ENCODE measurements around the gene MN1.

Gene MN1

GRCh38 chr22:27827604-27828587, 26.3 kb upstream of the MN1 start:
- no peak for DNase-seq (ENCODE audit: low read depth, low spot score)
- no CpG with 5 or more reads among the region's 23 CpGs for WGBS (ENCODE audit: insufficient coverage, insufficient read length)
- H3K27me3 ChIP-seq (ENCODE audit: control insufficient read depth, insufficient read depth, low read length): no peaks in the 10 kb centered on the region

GRCh38 chr22:27825174-27825573, 23.6 kb upstream of the MN1 start:
- WGBS (ENCODE audit: insufficient coverage, insufficient read length): no CpG with 5 or more reads among the region's 6 CpGs
- no peaks in the 10 kb centered on the region for H3K4me1 ChIP-seq (ENCODE audit: control insufficient read depth, insufficient read depth, low read length)
- no peaks in the 10 kb centered on the region for H3K36me3 ChIP-seq (ENCODE audit: control insufficient read depth, insufficient read depth, low read length)
- DNase-seq (ENCODE audit: low read depth, low spot score): no peak
- H3K27me3 ChIP-seq (ENCODE audit: control insufficient read depth, insufficient read depth, low read length): no peaks in the 10 kb centered on the region
- H3K4me3 ChIP-seq (ENCODE audit: low read length): no peak overlapping the region
- no peaks in the 10 kb centered on the region for H3K9me3 ChIP-seq (ENCODE audit: control insufficient read depth, insufficient read depth, low read length)
- no peak overlapping the region for H3K27ac ChIP-seq (ENCODE audit: low read length)

More at GRCh38 chr22:27827604-27828587, 26.3 kb upstream of the MN1 start:
- no peak overlapping the region for H3K27ac ChIP-seq (ENCODE audit: low read length)
- H3K4me3 ChIP-seq (ENCODE audit: low read length): no peak overlapping the region
- no peaks in the 10 kb centered on the region for H3K36me3 ChIP-seq (ENCODE audit: control insufficient read depth, insufficient read depth, low read length)
- no peaks in the 10 kb centered on the region for H3K9me3 ChIP-seq (ENCODE audit: control insufficient read depth, insufficient read depth, low read length)
- H3K4me1 ChIP-seq (ENCODE audit: control insufficient read depth, insufficient read depth, low read length): no peaks in the 10 kb centered on the region

GRCh38 chr22:27823221-27823620, 21.7 kb upstream of the MN1 start:
- Histone ChIP-seq H3K4me1 (ENCODE audit: control insufficient read depth, insufficient read depth, low read length) (no peaks in the 10 kb centered on the region), H3K36me3 (ENCODE audit: control insufficient read depth, insufficient read depth, low read length) (no peaks in the 10 kb centered on the region), H3K9me3 (ENCODE audit: control insufficient read depth, insufficient read depth, low read length) (no peaks in the 10 kb centered on the region), H3K27ac (ENCODE audit: low read length) (no peak overlapping the region), H3K27me3 (ENCODE audit: control insufficient read depth, insufficient read depth, low read length) (no peaks in the 10 kb centered on the region), H3K4me3 (ENCODE audit: low read length) (no peak overlapping the region)
- no peak for DNase-seq (ENCODE audit: low read depth, low spot score)
- WGBS (ENCODE audit: insufficient coverage, insufficient read length): no CpG with 5 or more reads among the region's 1 CpG

- no CpG with 5 or more reads among the region's 22 CpGs for WGBS (ENCODE audit: insufficient coverage, insufficient read length)
- no peak for DNase-seq (ENCODE audit: low read depth, low spot score)
These were observed 19.6 kb upstream of the MN1 start for GRCh38 chr22:27820896-27821866.

GRCh38 chr22:27816552-27816951, 15.0 kb upstream of the MN1 start:
- WGBS (ENCODE audit: insufficient coverage, insufficient read length): no CpG with 5 or more reads among the region's 3 CpGs
- no peak overlapping the region for H3K27ac ChIP-seq (ENCODE audit: low read length)
- DNase-seq (ENCODE audit: low read depth, low spot score): no peak
- no peaks in the 10 kb centered on the region for H3K27me3 ChIP-seq (ENCODE audit: control insufficient read depth, insufficient read depth, low read length)
- H3K9me3 ChIP-seq (ENCODE audit: control insufficient read depth, insufficient read depth, low read length): no peaks in the 10 kb centered on the region
- no peaks in the 10 kb centered on the region for H3K36me3 ChIP-seq (ENCODE audit: control insufficient read depth, insufficient read depth, low read length)
- no peaks in the 10 kb centered on the region for H3K4me1 ChIP-seq (ENCODE audit: control insufficient read depth, insufficient read depth, low read length)
- no peak overlapping the region for H3K4me3 ChIP-seq (ENCODE audit: low read length)

More at GRCh38 chr22:27820896-27821866, 19.6 kb upstream of the MN1 start:
- no peak overlapping the region for H3K4me3 ChIP-seq (ENCODE audit: low read length)
- no peaks in the 10 kb centered on the region for H3K36me3 ChIP-seq (ENCODE audit: control insufficient read depth, insufficient read depth, low read length)
- no peaks in the 10 kb centered on the region for H3K27me3 ChIP-seq (ENCODE audit: control insufficient read depth, insufficient read depth, low read length)
- H3K27ac ChIP-seq (ENCODE audit: low read length): no peak overlapping the region
- H3K9me3 ChIP-seq (ENCODE audit: control insufficient read depth, insufficient read depth, low read length): no peaks in the 10 kb centered on the region
- H3K4me1 ChIP-seq (ENCODE audit: control insufficient read depth, insufficient read depth, low read length): no peaks in the 10 kb centered on the region

- Histone ChIP-seq H3K9me3 (ENCODE audit: control insufficient read depth, insufficient read depth, low read length) (no peaks in the 10 kb centered on the region), H3K4me1 (ENCODE audit: control insufficient read depth, insufficient read depth, low read length) (no peaks in the 10 kb centered on the region; the same call in 1 of the 2 replicates), H3K27me3 (ENCODE audit: control insufficient read depth, insufficient read depth, low read length) (no peaks in the 10 kb centered on the region), H3K36me3 (ENCODE audit: control insufficient read depth, insufficient read depth, low read length) (no peaks in the 10 kb centered on the region), H3K4me3 (ENCODE audit: low read length) (no peak overlapping the region), H3K27ac (ENCODE audit: low read length) (no peak overlapping the region)
- no peak for DNase-seq (ENCODE audit: low read depth, low spot score)
- no CpG with 5 or more reads among the region's 4 CpGs for WGBS (ENCODE audit: insufficient coverage, insufficient read length)
These were observed 14.4 kb upstream of the MN1 start for GRCh38 chr22:27815826-27816530.

GRCh38 chr22:27814993-27815392, 13.4 kb upstream of the MN1 start:
- H3K36me3 ChIP-seq (ENCODE audit: control insufficient read depth, insufficient read depth, low read length): no peaks in the 10 kb centered on the region
- H3K4me3 ChIP-seq (ENCODE audit: low read length): no peak overlapping the region
- H3K27me3 ChIP-seq (ENCODE audit: control insufficient read depth, insufficient read depth, low read length): no peaks in the 10 kb centered on the region
- peaks cover 3% of the 10 kb centered on the region; the same call in 1 of the 2 replicates for H3K4me1 ChIP-seq (ENCODE audit: control insufficient read depth, insufficient read depth, low read length)
- H3K27ac ChIP-seq (ENCODE audit: low read length): no peak overlapping the region
- no CpG with 5 or more reads among the region's 6 CpGs for WGBS (ENCODE audit: insufficient coverage, insufficient read length)
- H3K9me3 ChIP-seq (ENCODE audit: control insufficient read depth, insufficient read depth, low read length): no peaks in the 10 kb centered on the region
- DNase-seq (ENCODE audit: low read depth, low spot score): no peak

GRCh38 chr22:27811778-27812177, 10.2 kb upstream of the MN1 start:
- H3K9me3 ChIP-seq (ENCODE audit: control insufficient read depth, insufficient read depth, low read length): no peaks in the 10 kb centered on the region
- peaks cover 3% of the 10 kb centered on the region; the same call in 1 of the 2 replicates for H3K4me1 ChIP-seq (ENCODE audit: control insufficient read depth, insufficient read depth, low read length)
- no peak overlapping the region for H3K27ac ChIP-seq (ENCODE audit: low read length)
- no peaks in the 10 kb centered on the region for H3K36me3 ChIP-seq (ENCODE audit: control insufficient read depth, insufficient read depth, low read length)
- H3K4me3 ChIP-seq (ENCODE audit: low read length): no peak overlapping the region
- no peaks in the 10 kb centered on the region for H3K27me3 ChIP-seq (ENCODE audit: control insufficient read depth, insufficient read depth, low read length)
- WGBS (ENCODE audit: insufficient coverage, insufficient read length): no CpG with 5 or more reads among the region's 3 CpGs
- no peak for DNase-seq (ENCODE audit: low read depth, low spot score)

GRCh38 chr22:27810609-27811151, 9.1 kb upstream of the MN1 start:
- WGBS (ENCODE audit: insufficient coverage, insufficient read length): no CpG with 5 or more reads among the region's 15 CpGs
- no peaks in the 10 kb centered on the region for H3K9me3 ChIP-seq (ENCODE audit: control insufficient read depth, insufficient read depth, low read length)
- peaks cover 3% of the 10 kb centered on the region; the same call in 1 of the 2 replicates for H3K4me1 ChIP-seq (ENCODE audit: control insufficient read depth, insufficient read depth, low read length)
- no peak overlapping the region for H3K27ac ChIP-seq (ENCODE audit: low read length)
- no peaks in the 10 kb centered on the region for H3K36me3 ChIP-seq (ENCODE audit: control insufficient read depth, insufficient read depth, low read length)
- H3K27me3 ChIP-seq (ENCODE audit: control insufficient read depth, insufficient read depth, low read length): no peaks in the 10 kb centered on the region
- DNase-seq (ENCODE audit: low read depth, low spot score): no peak
- no peak overlapping the region for H3K4me3 ChIP-seq (ENCODE audit: low read length)
